ENCODE measurements around the gene DUSP9. TPM values are rescaled to one million over a fixed set of nuclear protein-coding genes. Genes with fewer than 3 reads are reported as not detected.

Gene DUSP9
- total and polyA plus RNA-seq, 10 of the 15 experiments (the other 5 are each of a cell fraction or from before 2014, with no cell fraction given): 0.10 TPM; not detected in 9

- DNase-seq (ENCODE audit: low read depth, low spot score) (no peak), ATAC-seq (no peak), FAIRE-seq (no peak)
- in situ Hi-C loops (cut with MboI): no loop called here
- WGBS (ENCODE audit: insufficient coverage, insufficient replicate concordance, low lambda C conversion rate, missing lambda C conversion rate): 11% methylated on average over 5 of the region's 5 CpGs
- ChIA-PET SMC1A (ENCODE audit: uncharacterized antibody, unreplicated experiment) (interaction anchor here (0.6 kb wide), 1 partner anchor 26 kb away, joined by 3 read pairs; no protein-coding TSS in a partner anchor), CTCF (interaction anchor here (2.2 kb wide), 1 partner anchor 31 kb away, joined by 6 read pairs; no protein-coding TSS in a partner anchor), POLR2A (interaction anchor here (0.7 kb wide), 1 partner anchor 9 kb away, joined by 3 read pairs; no protein-coding TSS in a partner anchor), RAD21 (ENCODE audit: unreplicated experiment) (no interaction called here)
- intact Hi-C loops (cut with micrococcal nuclease; ENCODE audit: unreplicated experiment): no loop called here
- Histone ChIP-seq H3K27ac (ENCODE audit: control insufficient read depth, insufficient read depth) (no peak overlapping the region), H3K79me2 (ENCODE audit: control insufficient read depth, insufficient read depth, low read length) (no peaks in the 10 kb centered on the region), H4K20me1 (ENCODE audit: control insufficient read depth, insufficient read depth) (no peaks in the 10 kb centered on the region), H3K4me3 (no peak overlapping the region), H3K36me3 (ENCODE audit: control insufficient read depth in 2 of 2, insufficient read depth in 2 of 2, low read length in 1 of 2) (no peaks in the 10 kb centered on the region), H3K4me2 (ENCODE audit: control insufficient read depth, insufficient read depth) (no peak overlapping the region), H3K9me3 (replicated peaks; ENCODE audit: control insufficient read depth, insufficient read depth, low read length) (no peaks in the 10 kb centered on the region; the same call in 2 of the 3 replicates), H3K9ac (ENCODE audit: control insufficient read depth, insufficient read depth, low read length) (no peak overlapping the region), H3K4me1 (ENCODE audit: control insufficient read depth, insufficient read depth, low read length) (no peaks in the 10 kb centered on the region), H2AFZ (ENCODE audit: control insufficient read depth, low read depth, low read length) (no peak overlapping the region), H3K27me3 (replicated peaks in 1 of 2; ENCODE audit: control insufficient read depth in 2 of 2, insufficient read depth in 2 of 2, low read length in 1 of 2) (peaks cover 1 to 2% of the 10 kb centered on the region in 2 experiments; a peak in 2 of 4 replicates)
- BruUV-seq (replicated peaks): no TSS peak
- no peak for TF ChIP-seq GABPA (IDR thresholded peaks at IDR 0.05; ENCODE audit: low read depth)
- no peak for TF ChIP-seq TCF3 (IDR thresholded peaks at IDR 0.05; ENCODE audit: borderline replicate concordance, insufficient read depth, low read depth, low read length)
- TF ChIP-seq MXI1 (IDR thresholded peaks at IDR 0.05; ENCODE audit: low read depth, low read length): no peak
- TF ChIP-seq NKRF (conservative IDR thresholded peaks at IDR 0.05): no peak
- no peak for TF ChIP-seq JUND (IDR thresholded peaks at IDR 0.05; ENCODE audit: low read depth, low read length)
- no peak for TF ChIP-seq ZSCAN29 (IDR thresholded peaks at IDR 0.05)
- TF ChIP-seq STAT3 (IDR thresholded peaks at IDR 0.05; ENCODE audit: low read depth, low read length): no peak
- no peak for TF ChIP-seq CREM (IDR thresholded peaks at IDR 0.05; ENCODE audit: low read depth)
Observed at GRCh38 chrX:153636716-153637115, 10.3 kb upstream of the DUSP9 start.

Data from GM12878 (cell line).